ENCODE data around the gene DAPK3.
"Not testable (repeated sequence)": the region's sequence is repeated elsewhere in the genome, so short reads cannot be mapped to it uniquely, and the experiment has no call there.

The DAPK3 gene

GRCh38 chr19:3949997-3950859, 20.7 kb downstream of the DAPK3 start:
- CTCF ChIA-PET, result no interaction called here
- H3K27ac ChIP-seq (ENCODE audit: extremely low read depth, low read depth, low read length), result no peak overlapping the region

GRCh38 chr19:3949294-3949693, 21.6 kb downstream of the DAPK3 start:
- Histone ChIP-seq H3K27ac (ENCODE audit: extremely low read depth, low read depth, low read length) (no peak overlapping the region), H3K4me3 (ENCODE audit: low read depth, low read length) (no peak overlapping the region), H3K9me3 (ENCODE audit: control insufficient read depth, insufficient read depth, low read depth, low read length) (no peaks in the 10 kb centered on the region), H3K36me3 (ENCODE audit: control insufficient read depth in 2 of 2, insufficient read depth in 1 of 2, low read length in 2 of 2) (no peaks in the 10 kb centered on the region), H3K4me1 (ENCODE audit: control insufficient read depth, insufficient read depth, low read length) (no peaks in the 10 kb centered on the region)
- TF ChIP-seq ZNF211 (tag by site-specific recombination; IDR thresholded peaks at IDR 0.05; ENCODE audit: low read depth) (no peak), ZNF768 (tag by site-specific recombination; IDR thresholded peaks at IDR 0.05) (no peak), ZBTB8A (tag by site-specific recombination; IDR thresholded peaks at IDR 0.05) (no peak), ZNF26 (tag by site-specific recombination; IDR thresholded peaks at IDR 0.05) (no peak)
- CTCF ChIA-PET, result no interaction called here
- POLR2A ChIA-PET, result no interaction called here

More at GRCh38 chr19:3949997-3950859, 20.7 kb downstream of the DAPK3 start:
- TF ChIP-seq KLF17 (tag by site-specific recombination; IDR thresholded peaks at IDR 0.05) (peak; percentile 92), ZNF692 (tag by site-specific recombination; IDR thresholded peaks at IDR 0.05) (0 out of 2 replicates have a peak, but pooled peaks have one; percentile 34), ZNF660 (tag by site-specific recombination; IDR thresholded peaks at IDR 0.05) (no peak), ZNF416 (tag by site-specific recombination; IDR thresholded peaks at IDR 0.05) (no peak), KLF1 (tag by site-specific recombination; IDR thresholded peaks at IDR 0.05) (peak; percentile 89)
- H3K36me3 ChIP-seq (ENCODE audit: control insufficient read depth in 2 of 2, insufficient read depth in 1 of 2, low read length in 2 of 2), result no peaks in the 10 kb centered on the region
- H3K4me1 ChIP-seq (ENCODE audit: control insufficient read depth, insufficient read depth, low read length), result no peaks in the 10 kb centered on the region
- H3K4me3 ChIP-seq (ENCODE audit: low read depth, low read length), result no peak overlapping the region
- POLR2A ChIA-PET, result no interaction called here
- H3K9me3 ChIP-seq (ENCODE audit: control insufficient read depth, insufficient read depth, low read depth, low read length), result no peaks in the 10 kb centered on the region

GRCh38 chr19:3947316-3947933, 23.5 kb downstream of the DAPK3 start:
- H3K36me3 ChIP-seq (ENCODE audit: control insufficient read depth in 2 of 2, insufficient read depth in 1 of 2, low read length in 2 of 2); POLR2A ChIA-PET; H3K27ac ChIP-seq (ENCODE audit: extremely low read depth, low read depth, low read length); CTCF ChIA-PET; H3K9me3 ChIP-seq (ENCODE audit: control insufficient read depth, insufficient read depth, low read depth, low read length); H3K4me1 ChIP-seq (ENCODE audit: control insufficient read depth, insufficient read depth, low read length); H3K4me3 ChIP-seq (ENCODE audit: low read depth, low read length): not testable (repeated sequence)
- TF ChIP-seq ZNF596 (tag by site-specific recombination; IDR thresholded peaks at IDR 0.05) (peak; percentile 63; the same call in 1 of the 2 replicates), ZNF366 (tag by site-specific recombination; conservative IDR thresholded peaks at IDR 0.05) (peak; percentile 88), GLIS1 (tag by site-specific recombination; IDR thresholded peaks at IDR 0.05) (peak; percentile 29; the same call in 1 of the 2 replicates), ZFHX2 (tag by site-specific recombination; conservative IDR thresholded peaks at IDR 0.05) (peak; percentile 83), ZIC2 (tag by site-specific recombination; IDR thresholded peaks at IDR 0.05) (0 out of 2 replicates have a peak, but pooled peaks have one; percentile 20), ZNF121 (tag by site-specific recombination; IDR thresholded peaks at IDR 0.05) (peak; percentile 45; the same call in 1 of the 2 replicates), ZNF280D (tag by site-specific recombination; IDR thresholded peaks at IDR 0.05) (0 out of 2 replicates have a peak, but pooled peaks have one; percentile 47), EGR2 (tag by site-specific recombination; IDR thresholded peaks at IDR 0.05; ENCODE audit: low read depth) (peak; percentile 71)
